ENCODE measurements around the gene TPSG1. TPM values are rescaled to one million over a fixed set of nuclear protein-coding genes. Genes with fewer than 3 reads are reported as not detected.

TPSG1 gene
- total and polyA plus RNA-seq, 10 of the 15 experiments (the other 5 are each of a cell fraction or from before 2014, with no cell fraction given) = not detected

GRCh38 chr16:1258906-1259759, 34.1 kb upstream of the TPSG1 start (continued):
- TF ChIP-seq ZBTB40 (IDR thresholded peaks at IDR 0.05; ENCODE audit: borderline replicate concordance) = no peak

- Histone ChIP-seq H3K9me3 (replicated peaks; ENCODE audit: control insufficient read depth, insufficient read depth, low read length) (no peaks in the 10 kb centered on the region), H3K4me1 (ENCODE audit: control insufficient read depth, insufficient read depth, low read length) (no peaks in the 10 kb centered on the region), H4K20me1 (ENCODE audit: control insufficient read depth, insufficient read depth) (no peaks in the 10 kb centered on the region), H3K9ac (ENCODE audit: control insufficient read depth, insufficient read depth, low read length) (no peak overlapping the region), H3K4me2 (ENCODE audit: control insufficient read depth, insufficient read depth) (no peak overlapping the region), H3K36me3 (ENCODE audit: control insufficient read depth in 2 of 2, insufficient read depth in 2 of 2, low read length in 1 of 2) (no peaks in the 10 kb centered on the region), H3K4me3 (no peak overlapping the region), H2AFZ (ENCODE audit: control insufficient read depth, low read depth, low read length) (no peak overlapping the region), H3K79me2 (ENCODE audit: control insufficient read depth, insufficient read depth, low read length) (no peaks in the 10 kb centered on the region), H3K27ac (ENCODE audit: control insufficient read depth, insufficient read depth) (no peak overlapping the region), H3K27me3 (replicated peaks in 1 of 2; ENCODE audit: control insufficient read depth in 2 of 2, insufficient read depth in 2 of 2, low read length in 1 of 2) (no peaks in the 10 kb centered on the region; a peak in 1 of 4 replicates)
- ChIA-PET CTCF (no interaction called here), RAD21 (ENCODE audit: unreplicated experiment) (no interaction called here), SMC1A (ENCODE audit: uncharacterized antibody, unreplicated experiment) (no interaction called here), POLR2A (no interaction called here)
- in situ Hi-C loops (cut with MboI) (no loop called here), intact Hi-C loops (cut with micrococcal nuclease; ENCODE audit: unreplicated experiment) (no loop called here)
- DNase-seq (ENCODE audit: low read depth, low spot score) (no peak), FAIRE-seq (no peak), ATAC-seq (no peak; the same call in 2 of the 3 replicates)
- 50% methylated on average over 12 of the region's 12 CpGs for WGBS (ENCODE audit: insufficient coverage, insufficient replicate concordance, low lambda C conversion rate, missing lambda C conversion rate)
- no TSS peak for BruUV-seq (replicated peaks)
- no peak for TF ChIP-seq ZNF384 (IDR thresholded peaks at IDR 0.05; ENCODE audit: borderline replicate concordance, low read depth, low read length)
- no peak for TF ChIP-seq SREBF1 (IDR thresholded peaks at IDR 0.05; ENCODE audit: low read length)
- no peak for TF ChIP-seq ZBTB33 (IDR thresholded peaks at IDR 0.05)
- TF ChIP-seq GATAD2B (conservative IDR thresholded peaks at IDR 0.05; ENCODE audit: low read depth) = no peak
- TF ChIP-seq ZNF217 (IDR thresholded peaks at IDR 0.05) = no peak
- no peak for TF ChIP-seq EGR1 (IDR thresholded peaks at IDR 0.05; ENCODE audit: borderline replicate concordance in 1 of 2, low read depth in 2 of 2, low read length in 2 of 2)
- no peak for TF ChIP-seq BRCA1 (IDR thresholded peaks at IDR 0.05; ENCODE audit: low read depth, low read length)
- no peak for TF ChIP-seq ETV6 (conservative IDR thresholded peaks at IDR 0.05 in 1 of 2, IDR thresholded peaks at IDR 0.05 in 1 of 2; ENCODE audit: borderline replicate concordance in 1 of 2, low read depth in 1 of 2)
- no peak for TF ChIP-seq FOXK2 (IDR thresholded peaks at IDR 0.05)
- TF ChIP-seq SMARCA5 (IDR thresholded peaks at IDR 0.05) = no peak
- TF ChIP-seq ZNF24 (IDR thresholded peaks at IDR 0.05) = no peak
- no peak for TF ChIP-seq BMI1 (IDR thresholded peaks at IDR 0.05; ENCODE audit: borderline replicate concordance)
These were observed 33.1 kb upstream of the TPSG1 start for GRCh38 chr16:1258225-1258600.

Measured in GM12878 (cell line).